GM06990 (cell line): ENCODE results near the gene LAMB1.

Source experiments
- DNase-seq: peaks from one replicate; pipeline ENCODE4 v3.0.0-alpha.2; 2011; ENCODE audit not compliant: insufficient read length; ENCODE audit errors: extremely low read depth
- H3K27me3 ChIP-seq: replicated peaks from 2 replicates; pipeline ENCODE4 v1.6.0; 2011; ENCODE audit warnings: low read length; ENCODE audit not compliant: control insufficient read depth, insufficient read depth
- H3K36me3 ChIP-seq: 2 replicates; pipeline ENCODE4 v1.5.1; 2011; ENCODE audit warnings: low read length; ENCODE audit not compliant: control insufficient read depth, insufficient read depth
- H3K4me3 ChIP-seq: replicated peaks from 2 replicates; pipeline ENCODE4 v1.5.1; 2011; ENCODE audit warnings: low read depth, mild to moderate bottlenecking, control low read depth, low read length
- TF ChIP-seq, protein P1 (sequence below): IDR thresholded peaks from 2 replicates; pipeline ENCODE4 v1.5.1; 2011; ENCODE audit warnings: low read length, control low read depth, mild to moderate bottlenecking, inconsistent platforms; ENCODE audit not compliant: insufficient read depth, poor library complexity, severe bottlenecking

The LAMB1 gene

DNA sequence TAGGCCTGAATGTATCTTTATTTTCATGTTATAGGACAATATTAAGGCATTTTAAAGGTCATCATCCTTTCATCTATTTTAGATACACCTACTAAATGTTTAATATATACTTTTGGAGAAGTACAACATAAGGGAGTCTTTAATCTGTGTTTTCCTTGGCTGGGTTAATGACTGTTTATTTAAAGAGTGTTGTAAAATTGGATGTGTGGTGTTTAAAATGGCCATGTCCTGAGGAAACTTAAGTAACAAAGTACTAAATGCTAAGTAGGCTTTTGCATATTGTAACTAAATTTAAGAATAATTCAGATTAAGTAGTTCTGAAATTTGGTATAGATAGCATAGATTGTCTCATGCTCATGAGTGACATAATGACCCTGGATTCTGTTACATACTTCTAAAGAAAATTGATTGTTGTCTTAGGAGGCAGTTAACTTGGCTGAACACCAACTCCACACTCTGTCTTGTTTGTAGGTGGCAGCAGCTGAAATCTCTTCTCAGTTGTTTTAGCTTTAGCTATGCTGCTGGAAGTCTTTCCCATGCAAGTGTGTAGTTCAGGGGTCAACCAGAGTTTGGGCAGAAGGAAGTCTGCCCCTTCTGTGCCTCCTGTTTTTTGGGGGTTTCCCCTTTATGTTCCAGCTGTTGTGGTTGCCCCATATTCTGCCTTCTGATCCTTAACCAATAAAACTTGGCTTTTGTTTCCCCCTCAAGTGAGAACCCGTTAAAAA lies 82.8 kb downstream of the LAMB1 start:
- Histone ChIP-seq H3K27me3 (no peaks in the 10 kb centered on the region), H3K4me3 (no peak overlapping the region), H3K36me3 (peaks cover 4% of the 10 kb centered on the region)
- DNase-seq = no peak
- TF ChIP-seq, protein P1, sequence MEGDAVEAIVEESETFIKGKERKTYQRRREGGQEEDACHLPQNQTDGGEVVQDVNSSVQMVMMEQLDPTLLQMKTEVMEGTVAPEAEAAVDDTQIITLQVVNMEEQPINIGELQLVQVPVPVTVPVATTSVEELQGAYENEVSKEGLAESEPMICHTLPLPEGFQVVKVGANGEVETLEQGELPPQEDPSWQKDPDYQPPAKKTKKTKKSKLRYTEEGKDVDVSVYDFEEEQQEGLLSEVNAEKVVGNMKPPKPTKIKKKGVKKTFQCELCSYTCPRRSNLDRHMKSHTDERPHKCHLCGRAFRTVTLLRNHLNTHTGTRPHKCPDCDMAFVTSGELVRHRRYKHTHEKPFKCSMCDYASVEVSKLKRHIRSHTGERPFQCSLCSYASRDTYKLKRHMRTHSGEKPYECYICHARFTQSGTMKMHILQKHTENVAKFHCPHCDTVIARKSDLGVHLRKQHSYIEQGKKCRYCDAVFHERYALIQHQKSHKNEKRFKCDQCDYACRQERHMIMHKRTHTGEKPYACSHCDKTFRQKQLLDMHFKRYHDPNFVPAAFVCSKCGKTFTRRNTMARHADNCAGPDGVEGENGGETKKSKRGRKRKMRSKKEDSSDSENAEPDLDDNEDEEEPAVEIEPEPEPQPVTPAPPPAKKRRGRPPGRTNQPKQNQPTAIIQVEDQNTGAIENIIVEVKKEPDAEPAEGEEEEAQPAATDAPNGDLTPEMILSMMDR = no peak

DNA sequence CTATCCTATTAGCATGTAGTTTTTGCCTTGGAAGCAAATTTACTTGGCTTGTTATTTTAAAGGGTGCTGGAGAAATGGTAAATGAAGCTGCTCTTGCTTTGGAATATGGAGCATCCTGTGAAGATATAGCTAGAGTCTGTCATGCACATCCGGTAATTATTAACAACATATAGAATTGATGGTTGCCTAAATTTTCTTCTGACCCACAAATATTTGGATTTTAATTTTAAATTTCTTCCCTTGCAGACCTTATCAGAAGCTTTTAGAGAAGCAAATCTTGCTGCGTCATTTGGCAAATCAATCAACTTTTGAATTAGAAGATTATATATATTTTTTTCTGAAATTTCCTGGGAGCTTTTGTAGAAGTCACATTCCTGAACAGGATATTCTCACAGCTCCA lies 84.0 kb downstream of the LAMB1 start:
- TF ChIP-seq, protein P1 = no peak
- DNase-seq = no peak
- H3K4me3 ChIP-seq = no peak overlapping the region
- H3K27me3 ChIP-seq = no peaks in the 10 kb centered on the region
- H3K36me3 ChIP-seq = peaks cover 4% of the 10 kb centered on the region

- TF ChIP-seq, protein P1 = no peak
- peaks cover 4% of the 10 kb centered on the region for H3K36me3 ChIP-seq
Observed at GRCh38 chr7:107917763-107918651, 85.0 kb downstream of the LAMB1 start.

GRCh38 chr7:107915541-107915940 lies 87.4 kb downstream of the LAMB1 start:
- TF ChIP-seq, protein P1 = no peak
- no peak for DNase-seq
- Histone ChIP-seq H3K27me3 (no peaks in the 10 kb centered on the region), H3K36me3 (peaks cover 3% of the 10 kb centered on the region), H3K4me3 (no peak overlapping the region)

More at GRCh38 chr7:107917763-107918651, 85.0 kb downstream of the LAMB1 start:
- H3K4me3 ChIP-seq = no peak overlapping the region
- H3K27me3 ChIP-seq = no peaks in the 10 kb centered on the region
- no peak for DNase-seq

- no peak for DNase-seq
- no peak overlapping the region for H3K4me3 ChIP-seq
- TF ChIP-seq, protein P1 = no peak
- H3K27me3 ChIP-seq = no peaks in the 10 kb centered on the region
- peaks cover 1% of the 10 kb centered on the region for H3K36me3 ChIP-seq
Observed at GRCh38 chr7:107914831-107915230, 88.1 kb downstream of the LAMB1 start.
